ENCODE measurements around the gene NTF3.
"Not testable (repeated sequence)": the region's sequence is repeated elsewhere in the genome, so short reads cannot be mapped to it uniquely, and the experiment has no call there.

NTF3 gene

GRCh38 chr12:5514016-5514415 lies 82.1 kb downstream of the NTF3 start:
- DNase-seq, result no peak

GRCh38 chr12:5514545-5514944 lies 82.6 kb downstream of the NTF3 start:
- no peak for DNase-seq

DNA sequence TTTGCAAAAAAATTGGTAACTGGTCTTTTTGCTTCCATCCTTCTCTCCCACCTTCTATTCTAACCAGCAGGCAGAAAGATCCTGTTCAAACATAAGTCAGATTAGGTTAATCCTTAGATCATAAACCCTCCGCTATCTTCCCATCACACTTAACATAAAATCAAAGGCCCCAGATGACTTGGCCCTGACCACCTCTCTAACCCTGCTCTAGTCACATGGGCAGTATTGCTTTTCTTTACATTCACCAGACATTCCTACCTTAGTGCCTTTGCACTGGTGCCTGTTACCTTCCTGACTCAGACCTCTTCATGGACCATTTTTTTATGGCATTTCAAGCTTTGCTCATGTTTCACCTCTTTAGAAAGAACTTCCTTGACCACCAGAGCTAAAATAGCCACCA lies 83.5 kb downstream of the NTF3 start:
- DNase-seq, result no peak

GRCh38 chr12:5516371-5517241 lies 84.7 kb downstream of the NTF3 start:
- no peak for DNase-seq

DNA sequence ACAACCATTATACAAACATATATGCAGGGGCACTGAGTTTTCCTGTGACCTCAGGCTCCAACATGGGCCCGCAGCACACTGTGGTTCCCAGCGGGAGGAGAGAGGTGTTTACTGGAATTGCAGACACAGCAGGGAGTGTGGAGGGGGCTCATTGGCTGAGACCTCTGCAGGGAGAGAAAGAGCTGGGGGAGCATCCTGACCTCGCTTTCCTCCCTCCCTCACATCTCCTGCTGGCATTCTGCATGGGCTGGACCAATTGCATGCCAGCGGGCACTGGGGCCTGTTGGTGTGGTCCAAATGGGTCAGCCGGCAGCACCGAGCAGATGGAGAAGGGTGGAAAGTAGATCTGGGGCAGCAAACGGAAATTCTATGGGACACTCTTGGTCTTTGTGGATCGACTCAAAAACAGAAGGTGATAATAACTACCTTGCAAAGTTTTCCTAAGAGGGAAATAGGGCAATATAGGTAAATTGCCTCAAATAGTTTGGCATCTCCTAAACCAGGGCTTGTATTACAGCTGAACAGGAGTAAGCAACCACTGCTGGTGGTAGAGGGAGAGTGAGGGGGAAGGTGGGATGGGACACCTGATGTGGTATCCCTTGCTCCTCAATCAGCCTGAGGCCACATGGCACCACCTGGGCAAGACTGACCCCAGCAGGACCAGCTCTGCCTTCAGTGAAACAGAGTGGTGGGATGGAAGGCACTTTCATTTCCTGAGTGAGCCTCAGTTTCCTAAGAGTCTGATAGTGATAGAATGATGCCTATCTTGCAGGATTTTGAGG lies 86.9 kb downstream of the NTF3 start:
- no peak for DNase-seq

GRCh38 chr12:5520037-5520436 lies 88.1 kb downstream of the NTF3 start:
- DNase-seq, result no peak

GRCh38 chr12:5520831-5521230 lies 88.9 kb downstream of the NTF3 start:
- no peak for DNase-seq

DNA sequence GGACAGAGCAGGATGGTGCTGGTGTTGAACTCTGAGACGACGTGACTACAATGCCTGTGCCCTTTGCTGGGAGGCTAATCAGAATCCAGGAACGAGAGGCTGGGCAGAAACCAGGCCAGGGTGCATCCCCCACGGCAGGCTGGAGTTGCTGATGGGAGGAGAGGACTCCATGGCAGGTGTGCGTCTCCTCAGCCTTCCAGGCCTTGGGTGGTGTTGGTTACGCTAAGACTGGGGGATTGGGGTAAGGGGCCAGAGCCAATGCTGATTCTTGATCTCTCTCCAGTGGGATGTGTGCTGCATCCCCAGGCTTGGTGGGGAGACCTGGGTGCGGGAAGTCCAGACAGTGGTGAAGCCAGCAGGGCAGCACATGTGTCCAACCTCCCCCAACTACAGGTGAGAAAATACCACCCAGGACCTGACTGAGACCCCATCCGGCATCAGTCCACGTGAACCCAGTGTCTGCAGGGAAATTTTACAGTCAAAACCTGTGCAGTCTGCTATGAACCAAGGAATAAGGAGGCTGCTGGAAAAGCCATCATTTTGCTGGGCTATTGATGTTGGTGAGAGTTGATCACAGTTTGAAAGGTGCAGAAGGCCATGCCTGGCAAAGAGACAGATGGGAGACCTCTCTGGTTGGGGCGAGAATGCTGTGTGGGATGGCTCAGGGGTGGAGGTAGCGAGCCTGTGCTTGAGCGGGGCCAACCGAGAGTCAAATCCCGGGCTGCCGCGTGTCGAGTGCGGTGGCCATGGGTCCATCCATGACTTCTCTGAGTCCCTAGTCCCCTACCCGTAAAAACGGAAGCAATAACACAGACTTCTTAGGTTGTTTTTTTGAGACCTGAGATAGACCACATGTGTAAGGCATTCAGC lies 89.8 kb downstream of the NTF3 start:
- no peak for DNase-seq

DNA sequence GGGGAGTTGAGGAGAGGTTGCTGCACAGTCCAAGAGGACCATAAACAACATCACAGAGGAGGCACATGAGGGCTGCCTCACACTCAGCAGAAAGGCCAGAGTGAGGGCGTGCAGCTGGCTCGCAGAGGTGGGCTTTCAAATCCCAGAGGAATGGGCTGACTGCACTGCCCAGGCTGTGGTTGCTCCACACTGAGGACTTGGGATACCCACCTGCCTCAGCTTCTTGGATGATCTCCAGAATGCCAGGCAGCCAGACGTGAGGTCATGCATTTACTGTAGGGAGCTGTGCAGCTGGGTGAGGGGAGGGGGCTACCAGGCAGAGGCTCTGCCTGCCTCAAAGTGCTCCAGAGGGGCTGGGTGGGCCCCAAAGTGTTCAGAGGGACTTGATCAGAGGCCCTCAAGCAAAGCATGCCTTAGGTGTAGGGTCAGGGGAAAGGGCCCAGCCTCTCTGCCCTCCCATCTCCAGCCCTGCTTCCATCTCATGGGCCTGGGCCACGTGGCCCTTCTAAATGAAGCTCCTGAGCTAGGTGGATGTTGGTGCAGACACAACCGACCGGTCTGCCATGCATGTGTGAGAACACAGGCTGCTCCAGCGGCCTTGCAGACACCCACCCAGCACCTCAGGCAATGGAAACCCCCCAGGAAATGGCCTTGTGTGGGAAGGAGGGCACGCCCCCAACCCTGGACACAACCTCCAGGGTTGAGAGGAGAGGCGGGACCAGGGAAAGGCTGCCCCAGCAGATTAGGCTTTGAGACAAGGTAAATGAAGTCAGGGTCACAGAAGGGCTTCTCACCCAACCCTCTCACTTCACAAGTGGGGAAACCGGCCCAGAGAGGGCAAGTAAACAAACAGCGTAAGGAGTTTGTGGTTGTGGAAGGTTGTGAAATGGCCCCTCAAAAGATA lies 90.8 kb downstream of the NTF3 start:
- no peak for DNase-seq

DNA sequence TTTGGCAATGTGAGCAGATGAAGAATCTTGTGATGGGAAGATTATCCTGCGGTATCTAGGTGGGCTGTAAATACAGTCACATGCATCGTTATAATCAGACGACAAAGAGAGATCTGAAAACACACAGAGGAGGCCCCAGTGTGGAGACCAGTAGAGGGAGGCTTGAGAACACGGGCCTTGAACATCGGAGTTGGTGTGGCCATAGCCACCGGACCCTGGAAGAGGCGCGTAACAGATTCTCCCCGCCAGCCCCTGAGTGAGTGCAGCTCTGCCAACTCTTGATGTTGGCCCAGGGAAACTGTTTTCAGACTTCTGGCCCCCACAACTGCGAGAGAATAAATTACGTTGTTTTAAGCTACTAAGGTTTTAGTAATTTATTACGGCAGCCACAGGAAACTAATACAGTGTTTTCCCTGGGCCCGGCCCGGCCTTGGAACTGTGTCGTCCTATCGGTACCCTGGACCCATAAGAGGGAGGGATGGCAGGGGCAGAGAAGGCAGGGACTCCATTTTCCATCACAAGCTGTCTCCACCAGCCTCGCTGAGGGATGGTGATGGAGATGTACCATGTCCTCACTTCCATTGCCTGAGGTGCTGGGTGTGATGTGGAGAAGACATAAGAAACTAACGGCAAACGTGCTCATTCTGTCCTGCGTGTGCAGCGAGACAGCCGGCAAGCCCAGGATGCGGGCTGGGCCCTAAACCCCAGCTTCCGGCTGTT lies 91.6 kb downstream of the NTF3 start:
- DNase-seq, result no peak

- no peak for DNase-seq
These were observed 92.3 kb downstream of the NTF3 start for GRCh38 chr12:5524116-5524768.

DNA sequence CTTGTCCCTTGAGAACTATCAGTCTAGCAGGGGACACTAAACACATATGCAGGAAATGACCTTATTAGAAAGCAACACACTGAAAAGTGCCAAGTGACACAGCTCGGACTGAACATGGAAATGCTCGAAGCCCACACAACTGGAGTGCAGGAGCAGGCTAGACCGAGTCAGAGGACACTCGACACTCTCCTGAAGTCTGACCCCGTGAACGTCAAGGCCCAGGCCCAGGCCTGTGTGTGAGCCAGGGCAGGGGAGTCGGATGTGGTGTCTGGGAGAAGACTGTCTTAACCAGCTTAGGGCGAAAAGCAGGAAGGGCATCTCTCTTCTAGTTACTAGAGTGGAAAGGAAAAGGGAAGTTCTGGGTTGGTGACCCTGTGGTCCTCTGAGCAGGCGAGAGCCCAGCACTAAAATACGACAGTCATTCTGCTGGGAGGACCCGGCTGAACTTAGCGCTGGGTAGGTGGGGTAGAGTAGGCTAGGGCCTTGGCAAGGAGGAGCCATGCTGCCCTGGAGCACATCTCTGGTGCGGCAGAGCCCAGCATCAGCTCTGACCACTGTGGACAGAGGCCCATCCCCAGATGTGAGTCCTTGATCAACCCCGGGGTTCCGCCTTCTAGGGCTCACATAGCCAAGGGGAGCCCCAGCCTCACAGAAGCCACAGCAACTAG lies 93.0 kb downstream of the NTF3 start:
- no peak for DNase-seq

DNA sequence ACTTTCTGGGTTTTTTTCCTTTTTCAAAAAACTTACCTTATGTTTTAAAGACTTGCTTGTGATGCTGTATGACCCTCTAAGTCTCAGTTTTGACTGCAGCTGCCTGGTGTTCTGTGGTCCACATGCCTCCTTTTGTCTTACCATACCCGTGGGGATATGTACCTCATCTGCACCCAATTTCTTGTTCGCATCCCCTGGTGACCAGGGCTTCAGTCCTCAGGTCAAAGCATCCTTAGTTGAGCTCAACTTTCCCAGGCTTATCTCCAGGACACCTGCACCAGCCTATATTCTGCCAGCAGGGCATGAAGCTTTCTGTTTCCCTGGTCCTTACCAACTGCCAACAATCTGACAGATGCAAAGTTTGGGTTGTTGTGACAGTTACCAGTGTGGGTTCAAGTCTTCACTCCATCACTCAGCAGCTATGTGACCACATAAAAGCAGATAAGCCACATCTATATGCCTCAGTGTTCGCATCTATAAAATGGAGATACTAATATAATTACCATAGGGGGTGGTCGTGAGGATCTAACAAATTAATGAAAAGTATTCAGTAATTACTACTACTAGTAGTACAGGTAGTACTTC lies 94.0 kb downstream of the NTF3 start:
- DNase-seq, result no peak

GRCh38 chr12:5533368-5533767 lies 101.5 kb downstream of the NTF3 start:
- DNase-seq, result no peak

GRCh38 chr12:5534426-5535199 lies 102.7 kb downstream of the NTF3 start:
- no peak for DNase-seq

DNA sequence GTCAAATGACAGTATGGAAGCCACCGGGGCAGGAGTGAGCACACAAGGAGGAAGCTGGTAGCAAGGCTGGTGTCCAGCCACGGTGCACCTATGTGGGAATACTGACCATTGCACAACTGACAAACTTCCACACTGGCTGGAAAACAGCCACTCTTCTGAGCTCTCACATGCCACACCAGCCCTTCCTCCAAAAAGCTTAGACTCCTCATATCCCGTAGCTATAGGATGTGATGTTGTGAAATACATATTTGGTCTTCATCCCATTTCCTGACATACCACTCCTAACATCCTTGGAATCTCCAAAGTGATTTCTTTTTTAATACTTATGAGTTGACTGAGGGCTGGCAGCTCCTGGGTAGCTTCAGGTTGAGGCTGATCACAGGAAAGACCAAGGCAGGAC lies 103.6 kb downstream of the NTF3 start:
- no peak for DNase-seq

DNA sequence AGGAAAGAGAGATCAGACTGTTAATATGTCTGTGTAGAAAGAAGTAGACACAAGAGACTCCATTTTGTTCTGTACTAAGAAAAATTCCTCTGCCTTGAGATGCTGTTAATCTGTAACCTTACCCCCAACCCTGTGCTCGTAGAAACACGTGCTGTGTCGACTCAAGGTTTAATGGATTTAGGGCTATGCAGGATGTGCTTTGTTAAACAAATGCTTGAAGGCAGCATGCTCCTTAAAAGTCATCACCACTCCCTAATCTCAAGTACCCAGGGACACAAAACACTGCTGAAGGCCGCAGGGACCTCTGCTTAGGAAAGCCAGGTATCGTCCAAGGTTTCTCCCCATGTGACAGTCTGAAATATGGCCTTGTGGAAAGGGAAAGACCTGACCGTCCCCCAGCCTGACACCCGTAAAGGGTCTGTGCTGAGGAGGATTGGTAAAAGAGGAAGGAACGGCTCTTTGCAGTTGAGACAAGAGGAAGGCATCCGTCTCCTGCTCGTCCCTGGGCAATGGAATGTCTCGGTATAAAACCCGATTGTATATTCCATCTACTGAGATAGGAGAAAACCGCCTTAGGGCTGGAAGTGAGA lies 105.2 kb downstream of the NTF3 start:
- DNase-seq, result not testable (repeated sequence)

DNA sequence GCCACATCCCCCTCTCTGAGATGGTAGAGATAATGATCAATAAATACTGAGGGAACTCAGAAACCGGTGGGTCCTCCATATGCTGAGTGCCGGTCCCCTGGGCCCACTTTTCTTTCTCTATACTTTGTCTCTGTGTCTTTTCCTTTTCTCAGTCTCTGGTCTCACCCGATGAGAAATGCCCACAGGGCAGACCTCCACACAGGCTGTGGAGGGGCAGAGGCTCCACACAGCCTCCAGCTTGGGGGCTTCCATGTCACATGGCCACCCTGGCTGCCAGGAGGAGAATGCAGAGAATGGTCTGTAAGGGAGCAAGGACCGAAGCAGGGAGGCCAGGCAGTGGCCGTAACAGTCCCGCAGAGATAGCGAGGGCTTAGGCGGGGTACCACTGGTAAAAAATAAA lies 105.9 kb downstream of the NTF3 start:
- DNase-seq, result no peak
